ENCODE measurements around the gene CMSS1. TPM values are rescaled to one million over a fixed set of nuclear protein-coding genes. Genes with fewer than 3 reads are reported as not detected.

CMSS1 gene
- polyA plus RNA-seq, 1 donor from 2014 or later = 31.8 TPM

DNA sequence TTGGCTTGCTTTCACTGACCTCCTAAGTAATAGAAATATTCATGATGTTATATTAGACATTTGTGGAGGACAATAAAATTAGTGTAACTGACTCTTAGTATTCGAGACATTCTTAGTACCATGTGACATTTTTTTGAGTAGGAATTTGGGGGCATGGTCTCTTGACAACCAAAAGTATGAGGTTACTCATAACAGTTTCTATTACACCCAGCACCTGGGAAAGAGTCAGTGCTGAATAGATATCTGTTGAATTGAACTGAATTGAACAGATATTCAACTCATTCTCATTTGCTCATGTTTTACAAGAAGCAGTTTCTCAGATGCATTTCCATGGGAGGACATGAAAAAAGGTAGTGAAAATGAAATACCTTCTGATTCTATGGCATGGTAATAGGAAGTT, 84.4 kb downstream of the CMSS1 start:
- H4K20me1 ChIP-seq (ENCODE audit: insufficient read depth) = no peaks in the 10 kb centered on the region
- no peak overlapping the region for H3K9ac ChIP-seq (ENCODE audit: low read length)

DNA sequence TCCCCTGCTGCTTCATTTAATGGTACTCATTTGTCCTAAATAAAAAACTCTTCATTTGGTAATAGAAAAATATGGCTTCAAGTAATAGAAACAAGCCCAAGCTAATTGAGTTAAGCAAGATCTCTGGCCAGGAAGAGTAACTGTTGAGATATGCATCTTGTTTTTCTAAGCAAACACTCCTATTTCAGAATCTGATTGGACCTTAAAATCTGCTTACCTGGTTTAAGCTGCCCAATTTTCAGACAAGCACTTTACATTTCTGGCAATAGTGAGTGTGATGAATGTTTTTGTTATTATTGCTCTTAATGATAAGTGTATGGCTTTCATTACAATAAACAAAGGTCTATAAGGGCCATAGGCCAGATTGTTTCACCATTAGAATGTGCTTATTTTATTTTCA, 86.2 kb downstream of the CMSS1 start:
- Histone ChIP-seq H3K9me3 (ENCODE audit: low read length) (no peaks in the 10 kb centered on the region), H2AFZ (ENCODE audit: low read depth, low read length) (no peak overlapping the region), H3K79me2 (replicated peaks; ENCODE audit: insufficient read depth, low read length) (no peaks in the 10 kb centered on the region), H3K4me2 (ENCODE audit: low read length) (no peak overlapping the region), H3K27ac (ENCODE audit: low read length) (no peak overlapping the region), H3K27me3 (ENCODE audit: insufficient read depth, low read depth, low read length) (no peaks in the 10 kb centered on the region), H3K36me3 (ENCODE audit: insufficient read depth, low read length) (no peaks in the 10 kb centered on the region), H3K9me2 (ENCODE audit: insufficient read depth, low read length) (no peaks in the 10 kb centered on the region), H3K9ac (ENCODE audit: low read length) (no peak overlapping the region), H3K4me3 (ENCODE audit: low read length) (no peak overlapping the region), H4K20me1 (ENCODE audit: insufficient read depth) (no peaks in the 10 kb centered on the region), H3F3A (ENCODE audit: insufficient read depth, low read length, poor library complexity, severe bottlenecking) (no peaks in the 10 kb centered on the region)
- TF ChIP-seq POLR2AphosphoS5 (IDR thresholded peaks at IDR 0.05) (no peak), EP300 (conservative IDR thresholded peaks at IDR 0.05; ENCODE audit: poor library complexity, severe bottlenecking) (no peak), RAD21 (conservative IDR thresholded peaks at IDR 0.05) (no peak), MXI1 (conservative IDR thresholded peaks at IDR 0.05; ENCODE audit: poor library complexity, severe bottlenecking) (no peak)
- TF ChIP-seq, protein P1, sequence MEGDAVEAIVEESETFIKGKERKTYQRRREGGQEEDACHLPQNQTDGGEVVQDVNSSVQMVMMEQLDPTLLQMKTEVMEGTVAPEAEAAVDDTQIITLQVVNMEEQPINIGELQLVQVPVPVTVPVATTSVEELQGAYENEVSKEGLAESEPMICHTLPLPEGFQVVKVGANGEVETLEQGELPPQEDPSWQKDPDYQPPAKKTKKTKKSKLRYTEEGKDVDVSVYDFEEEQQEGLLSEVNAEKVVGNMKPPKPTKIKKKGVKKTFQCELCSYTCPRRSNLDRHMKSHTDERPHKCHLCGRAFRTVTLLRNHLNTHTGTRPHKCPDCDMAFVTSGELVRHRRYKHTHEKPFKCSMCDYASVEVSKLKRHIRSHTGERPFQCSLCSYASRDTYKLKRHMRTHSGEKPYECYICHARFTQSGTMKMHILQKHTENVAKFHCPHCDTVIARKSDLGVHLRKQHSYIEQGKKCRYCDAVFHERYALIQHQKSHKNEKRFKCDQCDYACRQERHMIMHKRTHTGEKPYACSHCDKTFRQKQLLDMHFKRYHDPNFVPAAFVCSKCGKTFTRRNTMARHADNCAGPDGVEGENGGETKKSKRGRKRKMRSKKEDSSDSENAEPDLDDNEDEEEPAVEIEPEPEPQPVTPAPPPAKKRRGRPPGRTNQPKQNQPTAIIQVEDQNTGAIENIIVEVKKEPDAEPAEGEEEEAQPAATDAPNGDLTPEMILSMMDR (IDR thresholded peaks at IDR 0.05; ENCODE audit: poor library complexity, severe bottlenecking) = no peak
- TF ChIP-seq, protein P2, sequence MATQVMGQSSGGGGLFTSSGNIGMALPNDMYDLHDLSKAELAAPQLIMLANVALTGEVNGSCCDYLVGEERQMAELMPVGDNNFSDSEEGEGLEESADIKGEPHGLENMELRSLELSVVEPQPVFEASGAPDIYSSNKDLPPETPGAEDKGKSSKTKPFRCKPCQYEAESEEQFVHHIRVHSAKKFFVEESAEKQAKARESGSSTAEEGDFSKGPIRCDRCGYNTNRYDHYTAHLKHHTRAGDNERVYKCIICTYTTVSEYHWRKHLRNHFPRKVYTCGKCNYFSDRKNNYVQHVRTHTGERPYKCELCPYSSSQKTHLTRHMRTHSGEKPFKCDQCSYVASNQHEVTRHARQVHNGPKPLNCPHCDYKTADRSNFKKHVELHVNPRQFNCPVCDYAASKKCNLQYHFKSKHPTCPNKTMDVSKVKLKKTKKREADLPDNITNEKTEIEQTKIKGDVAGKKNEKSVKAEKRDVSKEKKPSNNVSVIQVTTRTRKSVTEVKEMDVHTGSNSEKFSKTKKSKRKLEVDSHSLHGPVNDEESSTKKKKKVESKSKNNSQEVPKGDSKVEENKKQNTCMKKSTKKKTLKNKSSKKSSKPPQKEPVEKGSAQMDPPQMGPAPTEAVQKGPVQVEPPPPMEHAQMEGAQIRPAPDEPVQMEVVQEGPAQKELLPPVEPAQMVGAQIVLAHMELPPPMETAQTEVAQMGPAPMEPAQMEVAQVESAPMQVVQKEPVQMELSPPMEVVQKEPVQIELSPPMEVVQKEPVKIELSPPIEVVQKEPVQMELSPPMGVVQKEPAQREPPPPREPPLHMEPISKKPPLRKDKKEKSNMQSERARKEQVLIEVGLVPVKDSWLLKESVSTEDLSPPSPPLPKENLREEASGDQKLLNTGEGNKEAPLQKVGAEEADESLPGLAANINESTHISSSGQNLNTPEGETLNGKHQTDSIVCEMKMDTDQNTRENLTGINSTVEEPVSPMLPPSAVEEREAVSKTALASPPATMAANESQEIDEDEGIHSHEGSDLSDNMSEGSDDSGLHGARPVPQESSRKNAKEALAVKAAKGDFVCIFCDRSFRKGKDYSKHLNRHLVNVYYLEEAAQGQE (IDR thresholded peaks at IDR 0.05; ENCODE audit: borderline replicate concordance) = no peak

More for the DNA sequence above, 84.4 kb downstream of the CMSS1 start:
- TF ChIP-seq MXI1 (conservative IDR thresholded peaks at IDR 0.05; ENCODE audit: poor library complexity, severe bottlenecking) = no peak
- TF ChIP-seq TAF1 (IDR thresholded peaks at IDR 0.05; ENCODE audit: low read depth) = no peak
- TF ChIP-seq, protein P1 (IDR thresholded peaks at IDR 0.05; ENCODE audit: poor library complexity, severe bottlenecking) = no peak
- no peak for TF ChIP-seq RAD21 (conservative IDR thresholded peaks at IDR 0.05)
- no peak for TF ChIP-seq SMC3 (conservative IDR thresholded peaks at IDR 0.05; ENCODE audit: poor library complexity)
- TF ChIP-seq EZH2 (IDR thresholded peaks at IDR 0.05; ENCODE audit: borderline replicate concordance, insufficient read depth, low read length, poor library complexity, severe bottlenecking) = no peak
- TF ChIP-seq, protein P2 (IDR thresholded peaks at IDR 0.05; ENCODE audit: borderline replicate concordance) = no peak
- no peak for TF ChIP-seq EP300 (conservative IDR thresholded peaks at IDR 0.05; ENCODE audit: poor library complexity, severe bottlenecking)
- TF ChIP-seq POLR2AphosphoS5 (IDR thresholded peaks at IDR 0.05) = no peak
- Histone ChIP-seq H3K36me3 (ENCODE audit: insufficient read depth, low read length) (no peaks in the 10 kb centered on the region), H3K27me3 (ENCODE audit: insufficient read depth, low read depth, low read length) (no peaks in the 10 kb centered on the region), H3K27ac (ENCODE audit: low read length) (no peak overlapping the region), H3K9me3 (ENCODE audit: low read length) (no peaks in the 10 kb centered on the region), H2AFZ (ENCODE audit: low read depth, low read length) (no peak overlapping the region), H3K9me2 (ENCODE audit: insufficient read depth, low read length) (no peaks in the 10 kb centered on the region), H3K4me3 (ENCODE audit: low read length) (no peak overlapping the region), H3K79me2 (replicated peaks; ENCODE audit: insufficient read depth, low read length) (no peaks in the 10 kb centered on the region), H3K4me2 (ENCODE audit: low read length) (no peak overlapping the region), H3F3A (ENCODE audit: insufficient read depth, low read length, poor library complexity, severe bottlenecking) (no peaks in the 10 kb centered on the region)
